Neural progenitor cell (in vitro differentiated cells): ENCODE results near the gene ANO1.

Experiments used
- CTCF ChIP-seq: fragments of 200-600 bp; sonication (generic); IDR thresholded peaks from 2 replicates; pipeline ENCODE4 v1.5.1; 2017; ENCODE audit warnings: antibody characterized with exemption, mild to moderate bottlenecking
- EZH2 ChIP-seq: fragments of 200-600 bp; sonication (generic); IDR thresholded peaks from 2 replicates; pipeline ENCODE4 v1.6.1; 2017; ENCODE audit warnings: antibody characterized with exemption, mild to moderate bottlenecking, moderate library complexity

- TF ChIP-seq CTCF: no peak
- TF ChIP-seq EZH2: no peak
Observed at GRCh38 chr11:70105369-70105754, 27.2 kb downstream of the ANO1 start.
